Neural crest cell (in vitro differentiated cells): ENCODE data around the gene BIRC6. TPM values are rescaled to one million over a fixed set of nuclear protein-coding genes. Genes with fewer than 3 reads are reported as not detected.

Source experiments
- DNase-seq: peaks from one replicate; pipeline ENCODE4 v3.0.0; 2021; ENCODE audit warnings: low read depth, mixed read lengths, low spot score
- H3K27ac Mint-ChIP-seq: one replicate; pipeline ENCODE4 v1.8.0; 2021; ENCODE audit warnings: mild to moderate bottlenecking, mixed read lengths; ENCODE audit not compliant: unreplicated experiment
- H3K27me3 Mint-ChIP-seq: 2 replicates; pipeline ENCODE4 v1.8.0; 2021; ENCODE audit warnings: low read depth, mild to moderate bottlenecking, mixed read lengths
- H3K36me3 Mint-ChIP-seq: 2 replicates; pipeline ENCODE4 v1.8.0; 2021; ENCODE audit warnings: low read depth, mild to moderate bottlenecking, mixed read lengths
- H3K4me1 Mint-ChIP-seq: 2 replicates; pipeline ENCODE4 v1.8.0; 2021; ENCODE audit warnings: mixed read lengths
- H3K4me3 Mint-ChIP-seq: one replicate; pipeline ENCODE4 v1.8.0; 2021; ENCODE audit warnings: mild to moderate bottlenecking, mixed read lengths
- H3K9me3 Mint-ChIP-seq: 2 replicates; pipeline ENCODE4 v1.8.0; 2021; ENCODE audit warnings: mixed read lengths
- total RNA-seq: library from RNA; stranded (reverse); gene quantifications from 2 replicates; pipeline ENCODE4 v1.2.1, GENCODE V29; 2021
- TF ChIP-seq, protein P1 (sequence below): fragments of 200-600 bp; sonication (generic); conservative IDR thresholded peaks from 2 replicates; pipeline ENCODE4 v1.5.0; 2021; ENCODE audit warnings: antibody characterized with exemption, mild to moderate bottlenecking

The BIRC6 gene
- total RNA-seq, 1 donor from 2014 or later: 76.8 TPM

DNA sequence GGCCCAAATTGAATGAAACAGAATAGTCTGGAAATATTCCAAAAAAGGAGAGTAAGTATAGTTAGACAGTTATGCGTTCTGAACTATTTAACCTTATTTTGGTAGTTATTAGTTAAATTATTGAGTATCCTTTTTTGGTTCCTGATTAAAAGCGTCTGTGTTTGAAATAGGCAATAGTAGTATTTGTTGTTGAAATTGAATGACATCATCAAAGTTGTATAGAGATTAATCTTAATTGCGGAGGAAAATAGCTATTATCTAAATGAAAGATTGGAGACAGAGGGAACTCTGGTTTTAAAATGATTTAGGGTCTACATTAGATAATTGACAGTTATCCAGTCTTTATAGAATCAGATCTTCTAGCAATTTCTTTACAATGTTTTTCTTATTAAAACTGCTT is 115.8 kb downstream of the BIRC6 start:
- no peak for DNase-seq
- TF ChIP-seq, protein P1, sequence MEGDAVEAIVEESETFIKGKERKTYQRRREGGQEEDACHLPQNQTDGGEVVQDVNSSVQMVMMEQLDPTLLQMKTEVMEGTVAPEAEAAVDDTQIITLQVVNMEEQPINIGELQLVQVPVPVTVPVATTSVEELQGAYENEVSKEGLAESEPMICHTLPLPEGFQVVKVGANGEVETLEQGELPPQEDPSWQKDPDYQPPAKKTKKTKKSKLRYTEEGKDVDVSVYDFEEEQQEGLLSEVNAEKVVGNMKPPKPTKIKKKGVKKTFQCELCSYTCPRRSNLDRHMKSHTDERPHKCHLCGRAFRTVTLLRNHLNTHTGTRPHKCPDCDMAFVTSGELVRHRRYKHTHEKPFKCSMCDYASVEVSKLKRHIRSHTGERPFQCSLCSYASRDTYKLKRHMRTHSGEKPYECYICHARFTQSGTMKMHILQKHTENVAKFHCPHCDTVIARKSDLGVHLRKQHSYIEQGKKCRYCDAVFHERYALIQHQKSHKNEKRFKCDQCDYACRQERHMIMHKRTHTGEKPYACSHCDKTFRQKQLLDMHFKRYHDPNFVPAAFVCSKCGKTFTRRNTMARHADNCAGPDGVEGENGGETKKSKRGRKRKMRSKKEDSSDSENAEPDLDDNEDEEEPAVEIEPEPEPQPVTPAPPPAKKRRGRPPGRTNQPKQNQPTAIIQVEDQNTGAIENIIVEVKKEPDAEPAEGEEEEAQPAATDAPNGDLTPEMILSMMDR: no peak
- no peak overlapping the region for H3K4me3 Mint-ChIP-seq
- no peaks in the 10 kb centered on the region for H3K9me3 Mint-ChIP-seq
- peaks cover 6% of the 10 kb centered on the region for H3K4me1 Mint-ChIP-seq
- H3K27me3 Mint-ChIP-seq: no peaks in the 10 kb centered on the region
- H3K36me3 Mint-ChIP-seq: peaks cover 9% of the 10 kb centered on the region
- no peak overlapping the region for H3K27ac Mint-ChIP-seq

DNA sequence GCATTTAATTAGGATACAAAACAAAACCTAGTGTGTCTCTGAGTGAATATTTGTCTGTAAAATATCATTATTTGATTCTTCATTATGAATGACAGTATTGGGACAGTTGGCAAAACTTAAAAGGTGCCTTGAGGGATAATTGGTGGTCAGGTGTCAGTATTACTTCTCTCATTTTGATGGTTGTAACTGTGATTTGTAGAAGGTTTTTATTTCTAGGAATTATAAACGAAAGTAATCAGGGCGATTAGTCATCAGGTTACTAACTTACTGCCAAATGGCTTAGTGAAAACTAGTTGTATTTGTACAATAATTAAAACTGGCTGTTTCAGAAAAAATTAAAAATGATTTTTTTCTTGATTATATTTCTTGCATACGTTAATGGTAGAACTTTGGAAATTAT is 117.6 kb downstream of the BIRC6 start:
- no peaks in the 10 kb centered on the region for H3K27me3 Mint-ChIP-seq
- no peak for DNase-seq
- TF ChIP-seq, protein P1: no peak
- H3K4me1 Mint-ChIP-seq: peaks cover 6% of the 10 kb centered on the region
- no peak overlapping the region for H3K27ac Mint-ChIP-seq
- no peak overlapping the region for H3K4me3 Mint-ChIP-seq
- peaks cover 11% of the 10 kb centered on the region for H3K36me3 Mint-ChIP-seq
- no peaks in the 10 kb centered on the region for H3K9me3 Mint-ChIP-seq

DNA sequence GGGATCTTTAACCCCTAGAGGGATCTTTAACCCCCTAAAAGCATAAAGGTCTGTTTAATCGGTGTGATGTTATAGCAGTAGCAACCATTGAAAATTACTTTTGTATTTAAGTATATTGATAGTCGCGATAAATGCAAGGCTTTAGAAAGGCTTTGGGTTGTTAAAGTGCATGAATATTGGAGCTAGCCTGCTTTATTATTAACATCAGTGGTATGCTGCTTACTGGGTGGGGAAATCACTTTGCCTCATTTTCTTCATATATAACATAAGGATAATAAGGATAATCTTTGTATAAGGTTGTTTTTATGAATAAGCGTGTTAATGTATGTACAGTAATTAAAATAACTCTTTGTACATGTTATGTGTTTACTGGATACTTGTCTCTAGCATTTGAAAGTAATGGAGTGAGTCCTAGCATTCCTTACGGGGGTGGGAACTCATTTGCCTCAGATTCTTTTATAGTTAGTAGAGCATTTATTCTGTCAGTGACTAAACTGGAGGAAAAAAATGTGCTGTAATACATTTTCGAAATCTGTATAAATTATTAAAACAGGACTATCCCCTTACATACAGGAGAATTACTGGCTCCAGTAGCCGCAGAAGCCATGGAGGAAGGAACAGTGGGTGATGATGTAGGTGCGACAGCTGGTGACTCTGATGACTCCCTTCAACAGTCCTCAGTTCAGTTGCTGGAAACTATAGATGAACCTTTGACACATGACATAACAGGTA is 122.2 kb downstream of the BIRC6 start:
- Mint-ChIP-seq H3K36me3 (peaks cover 18% of the 10 kb centered on the region), H3K27me3 (no peaks in the 10 kb centered on the region)

DNA sequence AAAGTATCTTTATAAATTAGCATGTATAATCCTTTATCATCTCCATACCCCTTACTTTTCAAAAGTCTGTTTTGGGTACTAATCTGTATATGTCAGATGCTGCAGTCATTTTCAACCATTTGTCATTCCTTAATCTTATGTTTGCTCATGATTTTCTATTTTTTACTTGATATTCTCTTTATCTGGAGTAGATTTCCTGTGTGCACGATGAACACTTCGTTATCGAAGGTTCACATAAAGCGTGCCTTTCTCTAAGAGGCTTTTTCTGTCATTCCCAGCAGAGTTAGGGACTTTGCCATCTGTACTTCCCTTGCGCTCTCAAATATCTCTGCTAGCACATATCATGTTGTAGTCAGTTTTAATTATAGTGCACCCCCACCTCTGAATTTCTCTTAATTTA is 123.2 kb downstream of the BIRC6 start:
- DNase-seq: no peak
- Mint-ChIP-seq H3K4me1 (no peaks in the 10 kb centered on the region), H3K36me3 (peaks cover 20% of the 10 kb centered on the region), H3K9me3 (no peaks in the 10 kb centered on the region), H3K27ac (no peak overlapping the region), H3K4me3 (no peak overlapping the region), H3K27me3 (no peaks in the 10 kb centered on the region)
- TF ChIP-seq, protein P1: no peak

More for the DNA sequence above, 122.2 kb downstream of the BIRC6 start:
- TF ChIP-seq, protein P1: no peak
- Mint-ChIP-seq H3K27ac (no peak overlapping the region), H3K9me3 (no peaks in the 10 kb centered on the region), H3K4me1 (no peaks in the 10 kb centered on the region), H3K4me3 (no peak overlapping the region)
- DNase-seq: no peak

DNA sequence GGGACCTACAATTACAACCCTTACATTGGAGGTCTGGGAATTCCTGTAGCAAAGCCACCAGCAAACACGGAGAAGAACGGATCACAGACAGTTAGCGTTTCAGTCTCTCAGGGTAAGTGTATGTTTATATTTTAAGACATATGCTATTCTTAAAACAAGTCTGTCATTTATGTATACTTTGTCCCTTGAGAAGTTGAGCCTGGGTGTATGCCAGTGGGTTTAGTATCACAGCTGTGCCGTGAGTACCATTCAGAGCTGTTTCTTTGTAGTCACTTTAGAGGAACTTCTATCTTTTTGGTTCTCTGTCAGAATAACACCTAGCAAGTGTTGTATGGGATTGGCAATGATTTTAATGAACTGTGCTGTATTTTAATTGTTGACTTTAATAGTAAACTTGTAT is 125.6 kb downstream of the BIRC6 start:
- DNase-seq: no peak
- peaks cover 24% of the 10 kb centered on the region for H3K36me3 Mint-ChIP-seq
- no peaks in the 10 kb centered on the region for H3K9me3 Mint-ChIP-seq
- H3K4me1 Mint-ChIP-seq: no peaks in the 10 kb centered on the region
- H3K27me3 Mint-ChIP-seq: no peaks in the 10 kb centered on the region
- TF ChIP-seq, protein P1: no peak
- no peak overlapping the region for H3K4me3 Mint-ChIP-seq
- H3K27ac Mint-ChIP-seq: no peak overlapping the region
